Stimulated activated CD4-positive, alpha-beta T cell treated with anti-CD3 and anti-CD28 coated beads, Interleukin-15, amount 100 ng/mL, for 24 hours (primary cell): ENCODE measurements around the gene SLC1A2.

ENCODE experiments used
- DNase-seq: peaks from one replicate; pipeline ENCODE4 v3.0.0-alpha.2; 2020

The SLC1A2 gene

GRCh38 chr11:35214792-35215193 lies 204.6 kb downstream of the SLC1A2 start:
- DNase-seq, result peak; percentile 71

- DNase-seq, result no peak
Measured at GRCh38 chr11:35214226-35214770, 205.1 kb downstream of the SLC1A2 start.

GRCh38 chr11:35211952-35212351 lies 207.4 kb downstream of the SLC1A2 start:
- no peak for DNase-seq

GRCh38 chr11:35210876-35211546 lies 208.3 kb downstream of the SLC1A2 start:
- no peak for DNase-seq

- DNase-seq, result no peak
Measured at GRCh38 chr11:35208795-35209194, 210.6 kb downstream of the SLC1A2 start.

GRCh38 chr11:35207471-35208403 lies 211.6 kb downstream of the SLC1A2 start:
- no peak for DNase-seq

GRCh38 chr11:35206616-35207015 lies 212.7 kb downstream of the SLC1A2 start:
- no peak for DNase-seq

GRCh38 chr11:35204614-35205013 lies 214.7 kb downstream of the SLC1A2 start:
- DNase-seq, result no peak
